HFF-Myc (cell line): ENCODE data around the gene PDE4D.

ENCODE experiments used
- DNase-seq: peaks from one replicate; pipeline ENCODE4 v3.0.0-alpha.2; 2011; ENCODE audit warnings: low read depth; ENCODE audit errors: extremely low read depth
- H3K4me3 ChIP-seq: replicated peaks from 2 replicates; pipeline ENCODE4 v1.5.1; 2011; ENCODE audit warnings: low read depth, mild to moderate bottlenecking, control low read depth, low read length
- TF ChIP-seq, protein P1 (sequence below): IDR thresholded peaks from 2 replicates; pipeline ENCODE4 v1.5.1; 2012; ENCODE audit warnings: mild to moderate bottlenecking, low read depth, low read length, control low read depth; ENCODE audit errors: missing control alignments

PDE4D gene

DNA sequence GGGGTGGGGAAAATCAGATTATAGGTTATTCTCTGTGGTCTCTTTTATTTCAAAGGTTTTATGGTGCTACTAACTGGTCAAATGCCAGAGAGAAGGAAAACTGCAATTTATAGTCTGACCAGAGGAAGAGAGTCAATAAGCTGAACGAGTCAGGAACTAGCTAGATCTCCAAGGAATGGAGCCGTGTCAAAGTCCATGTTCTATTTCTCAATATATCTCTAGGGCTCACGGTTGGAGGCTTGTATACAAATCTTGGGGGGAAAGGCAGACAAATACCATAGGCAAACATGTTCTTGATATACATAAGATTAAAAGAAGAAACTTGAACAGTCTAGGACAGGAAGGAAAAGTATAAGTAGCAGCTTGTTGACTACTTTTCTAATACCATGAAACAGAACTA is 627.1 kb downstream of the PDE4D start:
- no peak for DNase-seq
- TF ChIP-seq, protein P1, sequence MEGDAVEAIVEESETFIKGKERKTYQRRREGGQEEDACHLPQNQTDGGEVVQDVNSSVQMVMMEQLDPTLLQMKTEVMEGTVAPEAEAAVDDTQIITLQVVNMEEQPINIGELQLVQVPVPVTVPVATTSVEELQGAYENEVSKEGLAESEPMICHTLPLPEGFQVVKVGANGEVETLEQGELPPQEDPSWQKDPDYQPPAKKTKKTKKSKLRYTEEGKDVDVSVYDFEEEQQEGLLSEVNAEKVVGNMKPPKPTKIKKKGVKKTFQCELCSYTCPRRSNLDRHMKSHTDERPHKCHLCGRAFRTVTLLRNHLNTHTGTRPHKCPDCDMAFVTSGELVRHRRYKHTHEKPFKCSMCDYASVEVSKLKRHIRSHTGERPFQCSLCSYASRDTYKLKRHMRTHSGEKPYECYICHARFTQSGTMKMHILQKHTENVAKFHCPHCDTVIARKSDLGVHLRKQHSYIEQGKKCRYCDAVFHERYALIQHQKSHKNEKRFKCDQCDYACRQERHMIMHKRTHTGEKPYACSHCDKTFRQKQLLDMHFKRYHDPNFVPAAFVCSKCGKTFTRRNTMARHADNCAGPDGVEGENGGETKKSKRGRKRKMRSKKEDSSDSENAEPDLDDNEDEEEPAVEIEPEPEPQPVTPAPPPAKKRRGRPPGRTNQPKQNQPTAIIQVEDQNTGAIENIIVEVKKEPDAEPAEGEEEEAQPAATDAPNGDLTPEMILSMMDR: no peak
- H3K4me3 ChIP-seq: no peak overlapping the region

DNA sequence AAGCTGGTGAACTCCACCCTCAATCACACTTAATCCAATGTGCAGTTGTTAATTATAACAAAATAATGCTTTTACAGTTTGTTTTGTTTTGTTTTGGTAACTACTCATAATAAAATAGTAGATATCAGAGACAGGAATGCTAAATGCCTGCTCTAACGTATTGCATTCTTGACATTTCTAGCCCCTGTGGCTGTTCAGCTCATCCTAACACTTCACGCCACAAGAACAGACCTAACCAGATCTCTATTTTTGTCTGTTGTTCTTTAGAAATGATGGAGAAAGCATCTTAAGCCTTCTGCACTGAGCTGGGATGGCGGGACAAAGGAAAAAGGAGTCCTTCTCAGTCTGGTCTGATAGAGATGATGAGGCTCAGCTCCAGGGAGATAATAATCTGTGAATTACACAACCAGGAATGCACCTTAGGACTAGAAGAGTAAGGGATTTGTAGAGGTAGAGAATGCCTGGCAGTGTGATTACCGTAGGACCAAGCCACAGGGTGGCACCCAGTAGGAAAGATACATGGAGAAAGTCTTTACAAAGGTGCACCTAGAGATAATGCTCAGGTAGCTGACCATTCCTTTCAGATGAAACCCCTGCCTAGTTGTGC is 628.8 kb downstream of the PDE4D start:
- TF ChIP-seq, protein P1: no peak
- no peak for DNase-seq
- no peak overlapping the region for H3K4me3 ChIP-seq

DNA sequence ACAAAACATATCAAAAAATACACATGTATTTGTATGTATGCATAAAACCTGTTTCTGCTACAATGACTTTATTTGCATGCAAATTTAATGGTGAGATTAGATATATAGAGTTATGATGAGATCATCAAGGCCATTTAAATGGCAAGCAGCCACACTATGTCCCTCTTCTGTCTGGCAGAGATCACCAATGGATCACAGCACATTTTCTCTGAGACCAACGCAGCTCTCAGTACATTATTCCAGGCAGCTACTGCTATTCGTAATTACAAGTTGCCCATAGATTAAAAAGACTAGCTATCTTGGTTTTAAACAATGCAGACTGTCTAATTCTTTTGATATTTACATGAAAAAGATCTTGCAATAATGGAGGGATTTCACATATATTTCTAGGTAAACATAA is 629.5 kb downstream of the PDE4D start:
- H3K4me3 ChIP-seq: no peak overlapping the region
- TF ChIP-seq, protein P1: no peak
- DNase-seq: no peak

DNA sequence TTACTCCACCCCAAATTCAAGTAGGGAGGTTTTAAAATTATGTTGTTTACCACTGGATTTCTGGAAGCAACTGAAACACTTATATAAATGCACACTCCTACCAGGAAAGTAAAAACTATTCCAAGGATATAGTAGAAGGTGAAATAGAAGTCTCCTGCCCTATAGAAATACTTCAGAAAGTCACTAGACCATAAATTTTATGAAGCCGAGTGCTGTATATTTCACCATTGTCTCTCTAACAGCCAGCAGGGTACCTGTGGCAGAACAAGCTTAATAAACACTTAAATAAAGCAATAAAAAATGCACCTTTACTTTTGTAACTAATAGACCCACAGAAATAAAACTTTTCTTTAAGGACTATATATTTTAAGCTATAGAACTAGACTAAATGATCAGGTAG is 631.6 kb downstream of the PDE4D start:
- DNase-seq: no peak
- H3K4me3 ChIP-seq: no peak overlapping the region
- TF ChIP-seq, protein P1: no peak

DNA sequence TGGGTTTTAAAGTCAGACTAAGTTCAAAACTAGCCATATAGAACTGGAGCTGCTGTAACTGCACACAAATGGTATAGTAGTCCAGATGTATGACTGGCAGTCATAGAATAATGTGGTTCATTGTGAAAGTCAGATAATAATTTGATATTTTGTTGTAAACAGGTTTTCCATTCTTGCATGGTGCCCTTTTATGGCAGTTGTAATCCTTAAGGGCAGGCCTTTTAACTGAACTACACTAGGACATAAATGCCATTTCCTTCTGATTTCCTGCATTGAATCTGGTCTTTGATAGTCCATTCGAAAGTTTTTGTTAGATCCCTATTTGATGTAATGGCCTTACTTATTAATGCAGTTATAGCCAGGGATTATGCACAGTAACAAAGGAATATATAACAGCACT is 632.6 kb downstream of the PDE4D start:
- H3K4me3 ChIP-seq: no peak overlapping the region
- TF ChIP-seq, protein P1: no peak
- no peak for DNase-seq

DNA sequence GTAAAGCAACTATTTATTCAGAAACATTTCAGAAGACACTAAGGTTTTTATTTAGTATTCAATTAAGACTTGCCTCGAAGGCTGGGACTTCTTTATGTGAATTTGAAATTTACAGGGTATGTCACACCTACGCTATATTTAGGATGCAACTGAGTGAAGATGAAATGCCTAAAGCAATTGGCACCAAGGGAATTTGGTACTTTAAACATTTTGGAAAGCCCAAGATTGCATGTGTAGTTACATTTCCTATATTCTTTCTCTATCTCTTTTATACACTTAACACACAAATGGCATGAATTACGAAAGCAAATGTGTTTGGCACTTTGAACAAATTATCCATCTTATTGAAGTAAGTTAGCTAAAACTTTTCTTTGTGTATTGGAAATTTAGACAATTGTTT is 633.3 kb downstream of the PDE4D start:
- no peak for DNase-seq
- no peak overlapping the region for H3K4me3 ChIP-seq
- TF ChIP-seq, protein P1: no peak

DNA sequence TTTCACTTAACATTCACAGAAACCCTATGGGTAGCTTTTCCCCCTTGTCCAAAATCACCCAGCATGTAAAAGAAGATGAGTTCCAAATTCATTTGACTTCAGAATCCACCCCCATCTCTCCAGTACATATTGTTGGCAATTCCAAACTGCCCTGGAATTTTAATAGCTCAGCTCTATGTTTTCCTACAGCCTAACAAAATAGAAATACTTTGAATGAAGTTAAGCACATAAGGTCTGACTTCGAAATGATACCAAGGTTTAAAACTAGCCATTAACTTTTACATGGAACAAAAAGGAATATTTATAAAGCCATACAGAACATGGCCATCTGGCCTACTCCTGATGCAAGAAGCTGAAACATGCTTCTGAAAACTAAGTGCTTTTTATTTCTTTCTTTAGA is 634.3 kb downstream of the PDE4D start:
- no peak overlapping the region for H3K4me3 ChIP-seq
- TF ChIP-seq, protein P1: no peak
- DNase-seq: no peak
